Neural cell (in vitro differentiated cells): ENCODE data around the gene AKT3.

Source experiments
- CTCF ChIP-seq: fragments of 450-650 bp; IDR thresholded peaks from 2 replicates; pipeline ENCODE4 v1.5.1; 2014; ENCODE audit warnings: antibody characterized with exemption, mild to moderate bottlenecking, moderate library complexity; ENCODE audit not compliant: poor library complexity, severe bottlenecking
- EP300 ChIP-seq: fragments of 450-650 bp; conservative IDR thresholded peaks from 2 replicates; pipeline ENCODE4 v1.6.1; 2014; ENCODE audit warnings: antibody characterized with exemption, mild to moderate bottlenecking, moderate library complexity; ENCODE audit not compliant: poor library complexity, severe bottlenecking
- RAD21 ChIP-seq: fragments of 450-650 bp; conservative IDR thresholded peaks from 2 replicates; pipeline ENCODE4 v1.6.1; 2014; ENCODE audit warnings: antibody characterized with exemption, mild to moderate bottlenecking, moderate library complexity
- TAF1 ChIP-seq: IDR thresholded peaks from 2 replicates; pipeline ENCODE4 v1.6.1; 2012; ENCODE audit warnings: low read depth

- TF ChIP-seq TAF1, result no peak
- TF ChIP-seq CTCF, result no peak
- TF ChIP-seq EP300, result no peak
- TF ChIP-seq RAD21, result no peak
Observed at GRCh38 chr1:243495442-243496186, 354.4 kb downstream of the AKT3 start.
